ENCODE measurements around the gene ACYP1. TPM values are rescaled to one million over a fixed set of nuclear protein-coding genes. Genes with fewer than 3 reads are reported as not detected.

ACYP1 gene
- polyA plus RNA-seq, 4 donors, result 15.9 to 27.1 (median 22.6) TPM

DNA sequence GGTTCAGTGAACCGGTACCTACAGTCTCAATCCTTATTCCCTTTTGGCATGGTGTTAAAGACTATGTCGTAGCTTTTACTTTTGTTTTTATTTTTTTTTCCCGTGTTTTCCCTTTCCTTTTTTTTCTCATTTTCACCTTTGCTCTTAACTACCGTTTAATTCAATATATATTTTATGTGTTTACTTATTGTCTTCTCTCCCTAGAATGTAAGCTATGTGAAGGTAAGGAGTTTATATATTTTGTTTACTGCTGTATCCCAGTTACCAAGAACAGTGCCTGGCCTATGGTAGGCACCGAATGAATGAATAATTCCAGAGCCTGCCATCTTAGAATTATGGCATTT, 12.3 kb downstream of the ACYP1 start:
- Histone ChIP-seq H3K9me3 (ENCODE audit: control insufficient read depth in 2 of 2, insufficient read depth in 1 of 2, low read depth in 1 of 2, low read length in 1 of 2) (no peaks in the 10 kb centered on the region), H3K27me3 (ENCODE audit: control insufficient read depth in 3 of 3, insufficient read depth in 3 of 3, low read length in 3 of 3) (no peaks in the 10 kb centered on the region), H3K27ac (ENCODE audit: low read depth in 1 of 3, low read length in 2 of 3) (peak overlapping the region in 2 of 3 donors; percentile 86 to 95), H3K36me3 (ENCODE audit: control insufficient read depth in 3 of 3, insufficient read depth in 2 of 3, low read depth in 1 of 3, low read length in 3 of 3) (no peaks in the 10 kb centered on the region), H3K4me1 (ENCODE audit: control insufficient read depth in 3 of 3, insufficient read depth in 2 of 3, low read depth in 1 of 3, low read length in 2 of 3) (peaks cover 0 to 11% (median 6%) of the 10 kb centered on the region in 3 donors), H3K4me3 (ENCODE audit: low read depth in 1 of 3, low read length in 3 of 3) (peak overlapping the region in 2 of 3 donors; percentile 63 to 64)
- FAIRE-seq (no peak), DNase-seq (no peak)
- 14 to 23% (median 20%) methylated on average over 5 of the region's 5 CpGs for WGBS, 3 donors

DNA sequence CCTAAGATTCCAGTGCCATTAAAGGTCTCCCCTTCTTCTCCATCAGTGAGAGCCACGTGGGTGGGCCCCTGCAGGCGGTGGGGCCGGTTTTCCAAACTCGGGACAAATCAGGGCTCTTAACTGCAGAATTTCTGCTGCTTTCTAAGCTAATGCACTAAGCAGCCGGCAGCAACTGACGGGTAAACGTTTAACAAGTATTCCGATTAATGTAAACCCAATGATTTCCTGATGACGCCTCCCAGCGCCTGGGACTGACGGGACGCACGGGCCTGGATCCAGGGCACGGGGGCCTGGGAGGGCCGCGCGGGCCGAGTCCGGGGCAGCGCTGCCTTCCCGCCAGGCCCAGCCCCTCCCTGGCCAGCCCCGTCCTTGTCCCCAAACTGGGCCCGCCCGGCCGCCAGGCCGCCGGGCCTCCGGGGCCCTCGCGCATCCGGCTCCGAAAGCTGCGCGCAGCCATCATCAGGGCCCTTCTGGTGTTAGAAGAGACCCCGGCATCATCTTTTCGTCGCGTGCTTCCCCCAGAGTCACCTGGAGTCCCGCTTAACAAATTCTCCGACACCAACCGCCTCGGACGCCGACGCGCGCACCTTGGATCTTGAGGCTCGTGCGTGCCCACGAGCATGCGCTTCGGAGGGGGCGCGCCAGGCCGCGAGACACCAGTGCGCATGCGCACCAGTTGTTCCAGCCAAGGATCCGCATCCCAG, 12.8 kb downstream of the ACYP1 start, which contains the start of gene MLH3:
Gene MLH3 (minus strand): TSS at position 616 of the 704 bp plus-strand sequence. CDS start 1,812 bp downstream, outside the sequence.
- DNase-seq, result peak; percentile 93 to 96
- Histone ChIP-seq H3K4me3 (ENCODE audit: low read depth in 1 of 3, low read length in 3 of 3) (peak within 1 kb of the TSS; percentile 63 to 67 (median 64)), H3K36me3 (ENCODE audit: control insufficient read depth in 3 of 3, insufficient read depth in 2 of 3, low read depth in 1 of 3, low read length in 3 of 3) (no peaks in the 10 kb centered on the region), H3K27me3 (ENCODE audit: control insufficient read depth in 3 of 3, insufficient read depth in 3 of 3, low read length in 3 of 3) (no peaks in the 10 kb centered on the region), H3K9me3 (ENCODE audit: control insufficient read depth in 2 of 2, insufficient read depth in 1 of 2, low read depth in 1 of 2, low read length in 1 of 2) (no peaks in the 10 kb centered on the region), H3K27ac (ENCODE audit: low read depth in 1 of 3, low read length in 2 of 3) (peak within 1 kb of the TSS; percentile 82 to 95 (median 86)), H3K4me1 (ENCODE audit: control insufficient read depth in 3 of 3, insufficient read depth in 2 of 3, low read depth in 1 of 3, low read length in 2 of 3) (peaks cover 2 to 11% (median 6%) of the 10 kb centered on the region in 3 donors)
- 1% methylated on average over 48 to 59 of the region's 59 CpGs for WGBS, 3 donors
- no peak for FAIRE-seq

DNA sequence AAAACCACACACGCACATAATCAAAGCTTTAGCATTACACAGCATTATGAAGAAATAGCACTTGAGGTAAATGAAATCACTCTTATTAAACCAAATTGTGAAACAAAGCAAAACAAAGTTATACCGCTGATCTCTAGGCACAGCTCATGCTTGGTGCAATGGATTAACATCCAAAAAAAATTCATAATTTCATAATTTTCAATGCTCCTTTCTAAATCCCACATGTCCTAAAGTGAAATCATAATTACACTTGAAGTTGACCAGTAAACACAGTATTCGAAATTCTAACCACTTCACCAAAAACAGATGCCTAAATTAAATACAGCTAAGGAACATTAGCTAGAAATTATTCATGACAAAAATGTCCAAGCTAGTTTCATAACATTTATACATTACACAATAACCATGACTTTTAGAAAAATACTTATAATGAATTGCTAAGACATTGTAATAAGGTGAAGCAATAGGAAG, 14.1 kb downstream of the ACYP1 start:
- no peaks in the 10 kb centered on the region for H3K27me3 ChIP-seq (ENCODE audit: control insufficient read depth in 3 of 3, insufficient read depth in 3 of 3, low read length in 3 of 3)
- no peaks in the 10 kb centered on the region for H3K9me3 ChIP-seq (ENCODE audit: control insufficient read depth in 2 of 2, insufficient read depth in 1 of 2, low read depth in 1 of 2, low read length in 1 of 2)
- no peak overlapping the region for H3K4me3 ChIP-seq (ENCODE audit: low read depth in 1 of 3, low read length in 3 of 3)
- H3K4me1 ChIP-seq (ENCODE audit: control insufficient read depth in 3 of 3, insufficient read depth in 2 of 3, low read depth in 1 of 3, low read length in 2 of 3), result peaks cover 2 to 11% (median 10%) of the 10 kb centered on the region in 3 donors
- H3K27ac ChIP-seq (ENCODE audit: low read depth in 1 of 3, low read length in 2 of 3), result no peak overlapping the region
- 81 to 93% (median 86%) methylated on average over 3 of the region's 3 CpGs for WGBS, 3 donors
- FAIRE-seq, result no peak
- no peak for DNase-seq
- H3K36me3 ChIP-seq (ENCODE audit: control insufficient read depth in 3 of 3, insufficient read depth in 2 of 3, low read depth in 1 of 3, low read length in 3 of 3), result no peaks in the 10 kb centered on the region

DNA sequence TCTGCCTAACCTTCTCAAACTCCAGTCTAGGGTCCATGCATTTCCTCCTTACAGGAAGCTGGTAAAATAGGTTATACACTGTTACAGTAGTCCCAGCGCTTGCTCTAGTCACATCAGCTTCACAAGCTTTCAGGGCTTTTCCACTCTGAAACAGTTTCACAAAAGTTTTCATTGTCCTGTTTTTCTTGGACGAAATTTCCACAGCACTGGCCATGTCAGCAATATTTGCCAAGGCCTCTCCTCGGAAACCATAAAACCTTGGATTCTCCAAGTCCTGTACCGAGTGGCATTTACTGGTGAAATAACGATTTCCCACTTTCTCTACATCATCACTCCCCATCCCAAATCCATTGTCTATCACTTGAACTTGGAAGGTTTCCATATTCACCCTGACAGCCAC, 14.7 kb downstream of the ACYP1 start:
- no peaks in the 10 kb centered on the region for H3K27me3 ChIP-seq (ENCODE audit: control insufficient read depth in 3 of 3, insufficient read depth in 3 of 3, low read length in 3 of 3)
- H3K4me1 ChIP-seq (ENCODE audit: control insufficient read depth in 3 of 3, insufficient read depth in 2 of 3, low read depth in 1 of 3, low read length in 2 of 3), result peaks cover 2 to 11% (median 10%) of the 10 kb centered on the region in 3 donors
- H3K36me3 ChIP-seq (ENCODE audit: control insufficient read depth in 3 of 3, insufficient read depth in 2 of 3, low read depth in 1 of 3, low read length in 3 of 3), result no peaks in the 10 kb centered on the region
- H3K9me3 ChIP-seq (ENCODE audit: control insufficient read depth in 2 of 2, insufficient read depth in 1 of 2, low read depth in 1 of 2, low read length in 1 of 2), result no peaks in the 10 kb centered on the region
- no peak overlapping the region for H3K4me3 ChIP-seq (ENCODE audit: low read depth in 1 of 3, low read length in 3 of 3)
- H3K27ac ChIP-seq (ENCODE audit: low read depth in 1 of 3, low read length in 2 of 3), result peak overlapping the region in 1 of 3 donors; percentile 78
- FAIRE-seq (no peak), DNase-seq (no peak)
- 84 to 95% (median 95%) methylated on average over 5 of the region's 5 CpGs for WGBS, 3 donors

DNA sequence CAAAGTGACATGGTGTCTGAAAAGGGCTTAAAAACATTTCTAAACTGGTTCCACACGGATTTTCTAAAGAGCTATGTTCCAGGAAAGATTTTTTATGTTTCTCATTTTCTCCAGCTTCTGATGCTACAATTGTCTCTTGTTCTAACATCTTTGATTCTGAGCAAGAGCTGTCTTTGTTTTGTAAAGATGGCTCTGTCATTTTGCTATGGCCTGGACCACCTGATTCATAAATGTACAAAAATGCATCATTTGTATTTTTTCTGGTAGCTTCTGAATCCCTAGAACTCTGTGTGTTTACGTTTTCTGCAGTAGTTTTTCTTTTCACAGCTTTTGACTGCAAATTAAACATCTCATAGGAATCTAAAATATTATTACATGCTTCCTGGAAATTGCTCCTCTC, 15.7 kb downstream of the ACYP1 start:
- no peaks in the 10 kb centered on the region for H3K36me3 ChIP-seq (ENCODE audit: control insufficient read depth in 3 of 3, insufficient read depth in 2 of 3, low read depth in 1 of 3, low read length in 3 of 3)
- WGBS, 3 donors, result 83 to 87% (median 84%) methylated on average over 2 of the region's 2 CpGs
- H3K27ac ChIP-seq (ENCODE audit: low read depth in 1 of 3, low read length in 2 of 3), result no peak overlapping the region
- H3K4me1 ChIP-seq (ENCODE audit: control insufficient read depth in 3 of 3, insufficient read depth in 2 of 3, low read depth in 1 of 3, low read length in 2 of 3), result peaks cover 2 to 11% (median 10%) of the 10 kb centered on the region in 3 donors
- DNase-seq (no peak), FAIRE-seq (no peak)
- H3K9me3 ChIP-seq (ENCODE audit: control insufficient read depth in 2 of 2, insufficient read depth in 1 of 2, low read depth in 1 of 2, low read length in 1 of 2), result no peaks in the 10 kb centered on the region
- H3K27me3 ChIP-seq (ENCODE audit: control insufficient read depth in 3 of 3, insufficient read depth in 3 of 3, low read length in 3 of 3), result no peaks in the 10 kb centered on the region
- no peak overlapping the region for H3K4me3 ChIP-seq (ENCODE audit: low read depth in 1 of 3, low read length in 3 of 3)

DNA sequence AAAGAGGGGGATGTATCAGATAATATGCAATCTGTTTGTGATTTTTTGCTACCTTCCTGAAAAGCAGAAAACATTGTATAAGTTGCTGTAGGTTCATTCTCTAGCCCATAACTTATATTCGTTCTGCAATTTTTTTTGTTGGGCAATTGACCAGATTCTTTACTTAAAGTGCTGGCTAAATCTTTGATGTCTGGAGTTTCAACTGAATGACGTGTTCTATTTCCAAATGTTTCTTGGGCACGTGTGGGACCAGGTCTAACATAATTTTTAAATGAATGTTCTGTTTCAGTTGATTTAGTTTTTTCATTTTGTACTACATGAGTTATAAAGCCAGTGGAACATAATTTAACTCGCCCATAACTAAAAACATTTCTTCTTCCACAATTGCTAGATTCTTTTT, 16.3 kb downstream of the ACYP1 start:
- no peaks in the 10 kb centered on the region for H3K9me3 ChIP-seq (ENCODE audit: control insufficient read depth in 2 of 2, insufficient read depth in 1 of 2, low read depth in 1 of 2, low read length in 1 of 2)
- no peaks in the 10 kb centered on the region for H3K36me3 ChIP-seq (ENCODE audit: control insufficient read depth in 3 of 3, insufficient read depth in 2 of 3, low read depth in 1 of 3, low read length in 3 of 3)
- FAIRE-seq, result no peak
- DNase-seq, result no peak
- no peak overlapping the region for H3K4me3 ChIP-seq (ENCODE audit: low read depth in 1 of 3, low read length in 3 of 3)
- peaks cover 2 to 13% (median 10%) of the 10 kb centered on the region in 3 donors for H3K4me1 ChIP-seq (ENCODE audit: control insufficient read depth in 3 of 3, insufficient read depth in 2 of 3, low read depth in 1 of 3, low read length in 2 of 3)
- WGBS, 3 donors, result 92 to 99% (median 94%) methylated on average over 4 of the region's 4 CpGs
- H3K27me3 ChIP-seq (ENCODE audit: control insufficient read depth in 3 of 3, insufficient read depth in 3 of 3, low read length in 3 of 3), result no peaks in the 10 kb centered on the region
- H3K27ac ChIP-seq (ENCODE audit: low read depth in 1 of 3, low read length in 2 of 3), result peak overlapping the region in 1 of 3 donors; percentile 26

DNA sequence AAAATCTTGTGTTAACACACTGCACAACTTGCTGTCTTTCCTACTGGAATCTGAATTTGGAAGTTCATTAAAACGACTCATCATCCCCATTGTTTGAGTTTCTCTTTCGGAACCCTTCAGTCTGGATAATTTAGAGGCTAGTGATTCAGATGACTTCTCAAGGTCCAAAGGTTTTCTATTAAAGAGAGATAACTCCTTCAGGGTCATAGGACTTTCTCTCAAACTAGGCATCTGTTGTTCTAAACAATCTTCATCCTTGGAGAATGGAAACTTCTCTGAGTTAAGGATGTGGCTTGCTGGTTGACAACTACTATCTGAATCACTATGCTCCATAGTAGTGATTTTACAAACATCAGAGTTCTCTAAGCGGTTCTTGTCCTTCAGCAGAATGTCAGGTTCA, 16.9 kb downstream of the ACYP1 start:
- no peak overlapping the region for H3K4me3 ChIP-seq (ENCODE audit: low read depth in 1 of 3, low read length in 3 of 3)
- DNase-seq (peak in 1 of 2 donors; percentile 73), FAIRE-seq (no peak)
- H3K36me3 ChIP-seq (ENCODE audit: control insufficient read depth in 3 of 3, insufficient read depth in 2 of 3, low read depth in 1 of 3, low read length in 3 of 3), result no peaks in the 10 kb centered on the region
- H3K9me3 ChIP-seq (ENCODE audit: control insufficient read depth in 2 of 2, insufficient read depth in 1 of 2, low read depth in 1 of 2, low read length in 1 of 2), result no peaks in the 10 kb centered on the region
- peaks cover 4 to 17% (median 13%) of the 10 kb centered on the region in 3 donors for H3K4me1 ChIP-seq (ENCODE audit: control insufficient read depth in 3 of 3, insufficient read depth in 2 of 3, low read depth in 1 of 3, low read length in 2 of 3)
- H3K27ac ChIP-seq (ENCODE audit: low read depth in 1 of 3, low read length in 2 of 3), result peak overlapping the region in 2 of 3 donors; percentile 12 to 26
- no peaks in the 10 kb centered on the region for H3K27me3 ChIP-seq (ENCODE audit: control insufficient read depth in 3 of 3, insufficient read depth in 3 of 3, low read length in 3 of 3)
- 45 to 75% (median 48%) methylated on average over 3 of the region's 3 CpGs for WGBS, 3 donors

DNA sequence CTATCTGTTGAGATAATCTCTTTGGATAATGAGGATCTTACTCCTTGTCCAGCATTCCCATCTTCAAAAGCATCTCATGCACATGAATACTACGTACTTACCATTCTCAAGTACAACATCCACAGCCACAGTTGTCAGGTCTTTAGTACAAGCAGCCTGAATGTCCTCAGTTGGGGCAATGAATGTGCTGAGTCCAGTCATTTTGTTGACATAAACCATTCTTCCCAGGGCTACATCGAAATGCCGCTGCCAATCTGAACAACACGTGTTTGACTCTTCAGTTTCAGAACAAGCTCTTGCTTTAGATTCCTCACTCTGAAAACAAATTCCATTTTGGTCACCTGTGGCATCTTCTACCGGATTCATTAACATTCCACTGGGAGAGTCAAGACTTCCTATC, 17.5 kb downstream of the ACYP1 start:
- Histone ChIP-seq H3K4me1 (ENCODE audit: control insufficient read depth in 3 of 3, insufficient read depth in 2 of 3, low read depth in 1 of 3, low read length in 2 of 3) (peaks cover 4 to 20% (median 14%) of the 10 kb centered on the region in 3 donors), H3K4me3 (ENCODE audit: low read depth in 1 of 3, low read length in 3 of 3) (no peak overlapping the region), H3K36me3 (ENCODE audit: control insufficient read depth in 3 of 3, insufficient read depth in 2 of 3, low read depth in 1 of 3, low read length in 3 of 3) (peaks cover 0 to under 1% (median 0%) of the 10 kb centered on the region in 3 donors), H3K9me3 (ENCODE audit: control insufficient read depth in 2 of 2, insufficient read depth in 1 of 2, low read depth in 1 of 2, low read length in 1 of 2) (no peaks in the 10 kb centered on the region), H3K27ac (ENCODE audit: low read depth in 1 of 3, low read length in 2 of 3) (no peak overlapping the region), H3K27me3 (ENCODE audit: control insufficient read depth in 3 of 3, insufficient read depth in 3 of 3, low read length in 3 of 3) (no peaks in the 10 kb centered on the region)
- FAIRE-seq (no peak), DNase-seq (no peak)
- WGBS, 3 donors, result 89 to 97% (median 93%) methylated on average over 5 of the region's 5 CpGs

Data from small intestine (tissue), 7 donors.